ENCODE measurements around the gene SLC2A11. TPM values are rescaled to one million over a fixed set of nuclear protein-coding genes. Genes with fewer than 3 reads are reported as not detected.

The SLC2A11 gene
- total RNA-seq, 1 experiment from 2014 or later: 9.4 TPM

Other genes with a start within 250 kb of the SLC2A11 start
- gene DRICH1, start 225.6 kb upstream of the SLC2A11 start, total RNA-seq (2014; rRNA removed): 0.15 TPM in 1 of 2 replicates, not detected in the other
- gene RGL4, start 166.9 kb upstream of the SLC2A11 start, total RNA-seq (2014; rRNA removed): not detected in 2 replicates
- 2.3 and 3.7 TPM in 2 replicates for gene ZNF70, start 106.8 kb upstream of the SLC2A11 start, total RNA-seq (2014; rRNA removed)
- 0.77 TPM in 1 of 2 replicates, not detected in the other for gene VPREB3, start 103.5 kb upstream of the SLC2A11 start, total RNA-seq (2014; rRNA removed)
- not detected in 2 replicates for gene C22orf15, start 94.9 kb upstream of the SLC2A11 start, total RNA-seq (2014; rRNA removed)
- gene CHCHD10, start 89.9 kb upstream of the SLC2A11 start, total RNA-seq (2014; rRNA removed): 52.2 and 98.1 TPM in 2 replicates
- gene MMP11, start 85.0 kb upstream of the SLC2A11 start, total RNA-seq (2014; rRNA removed): 2.4 and 5.9 TPM in 2 replicates
- 85.9 and 96.8 TPM in 2 replicates for gene SMARCB1, start 70.9 kb upstream of the SLC2A11 start, total RNA-seq (2014; rRNA removed)
- not detected in 2 replicates for gene DERL3, start 18.9 kb upstream of the SLC2A11 start, total RNA-seq (2014; rRNA removed)
- gene MIF, start 36.5 kb downstream of the SLC2A11 start, total RNA-seq (2014; rRNA removed): 884 and 957 TPM in 2 replicates
- 2.6 and 3.2 TPM in 2 replicates for gene GSTT2B, start 103.3 kb downstream of the SLC2A11 start, total RNA-seq (2014; rRNA removed)
- 0.73 TPM in 1 of 2 replicates, not detected in the other for gene DDTL, start 109.0 kb downstream of the SLC2A11 start, total RNA-seq (2014; rRNA removed)
- 203 and 222 TPM in 2 replicates for gene DDT, start 116.6 kb downstream of the SLC2A11 start, total RNA-seq (2014; rRNA removed)
- gene GSTT2, start 122.3 kb downstream of the SLC2A11 start, total RNA-seq (2014; rRNA removed): not detected in 2 replicates
- gene GSTT4, start 147.6 kb downstream of the SLC2A11 start, total RNA-seq (2014; rRNA removed): not detected in 2 replicates
- 37.3 and 41.1 TPM in 2 replicates for gene CABIN1, start 153.4 kb downstream of the SLC2A11 start, total RNA-seq (2014; rRNA removed)